ENCODE data around the gene DEF6. TPM values are rescaled to one million over a fixed set of nuclear protein-coding genes. Genes with fewer than 3 reads are reported as not detected.

The DEF6 gene
- total and polyA plus RNA-seq, 2 of the 8 experiments (the other 6 are each of a cell fraction or from before 2014, with no cell fraction given) = 3.3 to 4.1 TPM

DNA sequence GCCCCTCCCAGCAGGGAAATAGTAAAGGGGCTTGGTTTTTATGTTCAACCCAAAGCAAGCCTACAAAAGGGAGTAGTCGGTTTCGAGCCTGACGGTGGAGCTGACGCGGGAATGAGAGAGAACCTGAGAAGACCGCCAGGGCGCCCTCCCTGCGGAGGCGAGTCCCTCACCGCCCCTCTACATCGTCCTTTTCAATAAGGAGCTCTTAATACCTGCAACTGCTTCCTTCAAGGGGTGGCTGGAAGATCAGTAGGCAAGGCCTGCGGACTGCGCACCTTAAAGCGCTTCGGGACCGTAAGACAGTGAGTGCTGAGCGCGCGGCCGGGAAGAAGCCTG, 38.8 kb upstream of the DEF6 start:
- H3K79me1 ChIP-seq (ENCODE audit: low read depth, low read length) = no peaks in the 10 kb centered on the region
- TF ChIP-seq EGR1 (IDR thresholded peaks at IDR 0.05; ENCODE audit: borderline replicate concordance, low read depth, low read length) (no peak), RXRA (IDR thresholded peaks at IDR 0.05; ENCODE audit: insufficient read depth, low read depth, low read length) (no peak), CBX5 (IDR thresholded peaks at IDR 0.05; ENCODE audit: low read depth, low read length) (no peak), KDM4A (IDR thresholded peaks at IDR 0.05; ENCODE audit: low read depth, low read length, severe bottlenecking) (peak; percentile 70), SAP30 (IDR thresholded peaks at IDR 0.05; ENCODE audit: insufficient read depth, insufficient replicate concordance, low read length) (peak; percentile 50), POLR2AphosphoS5 (IDR thresholded peaks at IDR 0.05; ENCODE audit: low read depth, low read length) (no peak), NANOG (IDR thresholded peaks at IDR 0.05; ENCODE audit: insufficient read depth, low read depth, low read length, poor library complexity, severe bottlenecking) (no peak)
- TF ChIP-seq, protein P1, sequence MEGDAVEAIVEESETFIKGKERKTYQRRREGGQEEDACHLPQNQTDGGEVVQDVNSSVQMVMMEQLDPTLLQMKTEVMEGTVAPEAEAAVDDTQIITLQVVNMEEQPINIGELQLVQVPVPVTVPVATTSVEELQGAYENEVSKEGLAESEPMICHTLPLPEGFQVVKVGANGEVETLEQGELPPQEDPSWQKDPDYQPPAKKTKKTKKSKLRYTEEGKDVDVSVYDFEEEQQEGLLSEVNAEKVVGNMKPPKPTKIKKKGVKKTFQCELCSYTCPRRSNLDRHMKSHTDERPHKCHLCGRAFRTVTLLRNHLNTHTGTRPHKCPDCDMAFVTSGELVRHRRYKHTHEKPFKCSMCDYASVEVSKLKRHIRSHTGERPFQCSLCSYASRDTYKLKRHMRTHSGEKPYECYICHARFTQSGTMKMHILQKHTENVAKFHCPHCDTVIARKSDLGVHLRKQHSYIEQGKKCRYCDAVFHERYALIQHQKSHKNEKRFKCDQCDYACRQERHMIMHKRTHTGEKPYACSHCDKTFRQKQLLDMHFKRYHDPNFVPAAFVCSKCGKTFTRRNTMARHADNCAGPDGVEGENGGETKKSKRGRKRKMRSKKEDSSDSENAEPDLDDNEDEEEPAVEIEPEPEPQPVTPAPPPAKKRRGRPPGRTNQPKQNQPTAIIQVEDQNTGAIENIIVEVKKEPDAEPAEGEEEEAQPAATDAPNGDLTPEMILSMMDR (IDR thresholded peaks at IDR 0.05; ENCODE audit: control extremely low read depth in 1 of 3, insufficient read depth in 1 of 3, low read depth in 1 of 3, low read length in 3 of 3) = peak in 1 of 3 experiments; percentile 3; a peak in 1 of 4 replicates
- TF ChIP-seq, protein P2, sequence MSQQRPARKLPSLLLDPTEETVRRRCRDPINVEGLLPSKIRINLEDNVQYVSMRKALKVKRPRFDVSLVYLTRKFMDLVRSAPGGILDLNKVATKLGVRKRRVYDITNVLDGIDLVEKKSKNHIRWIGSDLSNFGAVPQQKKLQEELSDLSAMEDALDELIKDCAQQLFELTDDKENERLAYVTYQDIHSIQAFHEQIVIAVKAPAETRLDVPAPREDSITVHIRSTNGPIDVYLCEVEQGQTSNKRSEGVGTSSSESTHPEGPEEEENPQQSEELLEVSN (IDR thresholded peaks at IDR 0.05) = no peak

More for the DNA sequence above, 38.8 kb upstream of the DEF6 start:
- Histone ChIP-seq H2BK5ac (ENCODE audit: low read depth, low read length) (peak overlapping the region; percentile 78; the same call in 1 of the 2 replicates), H3K4me2 (ENCODE audit: insufficient read depth in 1 of 2, low read depth in 2 of 2, low read length in 2 of 2) (peak overlapping the region; percentile 48 to 75), H3K27me3 (replicated peaks in 1 of 4; ENCODE audit: control insufficient read depth in 3 of 4, extremely low read depth in 1 of 4, insufficient read depth in 3 of 4, low read length in 3 of 4) (no peaks in the 10 kb centered on the region), H3K27ac (ENCODE audit: low read depth, low read length) (peak overlapping the region; percentile 64; the same call in 1 of the 2 replicates), H3K56ac (replicated peaks; ENCODE audit: insufficient read length, low read depth, low read length) (peak overlapping the region; percentile 37), H2BK15ac (ENCODE audit: low read length) (no peak overlapping the region), H3K9me3 (ENCODE audit: insufficient read depth in 2 of 2, low read depth in 1 of 2, low read length in 1 of 2) (no peaks in the 10 kb centered on the region), H3K14ac (ENCODE audit: insufficient read length) (no peak overlapping the region), H2AK5ac (ENCODE audit: low read depth, low read length) (no peak overlapping the region), H2AFZ (ENCODE audit: low read length) (peak overlapping the region; percentile 21; the same call in 1 of the 2 replicates), H3K4ac (replicated peaks; ENCODE audit: insufficient read length, low read depth, low read length) (no peak overlapping the region), H4K8ac (ENCODE audit: extremely low read depth, insufficient read depth, low read length) (peak overlapping the region; percentile 90; the same call in 1 of the 2 replicates), H3K23me2 (ENCODE audit: low read depth, low read length) (peaks cover 8% of the 10 kb centered on the region), H3K23ac (ENCODE audit: insufficient read length) (no peak overlapping the region), H3K9ac (replicated peaks in 1 of 4; ENCODE audit: extremely low read depth in 1 of 4, low read depth in 3 of 4, low read length in 3 of 4) (peak overlapping the region; percentile 46 to 66 (median 56); a peak in 6 of 7 replicates), H4K5ac (ENCODE audit: insufficient read length, low read depth, low read length) (no peak overlapping the region), H3K36me3 (ENCODE audit: control insufficient read depth in 2 of 4, insufficient read depth in 4 of 4, low read length in 3 of 4) (no peaks in the 10 kb centered on the region), H2BK120ac (replicated peaks; ENCODE audit: low read depth, low read length) (no peak overlapping the region), H3K4me3 (ENCODE audit: extremely low read depth in 1 of 4, insufficient read depth in 2 of 4, low read depth in 3 of 4, low read length in 4 of 4) (peak overlapping the region; percentile 61 to 89 (median 80)), H4K20me1 (replicated peaks in 1 of 2; ENCODE audit: control insufficient read depth in 1 of 2, insufficient read depth in 2 of 2, low read length in 2 of 2) (no peaks in the 10 kb centered on the region), H2BK20ac (ENCODE audit: low read length) (no peak overlapping the region), H2BK12ac (ENCODE audit: low read depth, low read length) (0 out of 2 replicates have a peak overlapping the region, but pooled peaks have one; percentile 75), H3K4me1 (replicated peaks in 1 of 4; ENCODE audit: control insufficient read depth in 3 of 4, insufficient read depth in 4 of 4, low read length in 3 of 4) (peaks cover 0 to 10% (median 0%) of the 10 kb centered on the region in 4 experiments; a peak in 4 of 7 replicates), H3K18ac (ENCODE audit: extremely low read depth, low read length) (peak overlapping the region; percentile 75), H4K91ac (replicated peaks; ENCODE audit: insufficient read length, low read length) (no peak overlapping the region), H3K79me2 (ENCODE audit: control insufficient read depth in 1 of 2, insufficient read depth in 2 of 2, low read length in 2 of 2) (peaks cover 0 to 4% of the 10 kb centered on the region in 2 experiments; a peak in 1 of 4 replicates)
- no peak for FAIRE-seq
- DNase-seq (ENCODE audit: low read depth in 1 of 2, low spot score in 2 of 2) = no peak
- 2% methylated on average over 20 of the region's 20 CpGs; no CpG with 5 or more reads in 1 of the 2 experiments for WGBS, 2 experiments (ENCODE audit: extremely low coverage in 1 of 2, insufficient coverage in 1 of 2, insufficient read length in 1 of 2, insufficient replicate concordance in 2 of 2, low coverage in 1 of 2, low lambda C conversion rate in 2 of 2, missing lambda C conversion rate in 1 of 2)
- ChIA-PET POLR2A (ENCODE audit: partially characterized antibody) (interaction anchor here (0.6 to 2.4 kb wide), 24 partner anchors 9 to 727 kb away, joined by 3 to 15 read pairs (median 4); partner anchors contain the start of genes BLTP3A, RPL10A and TAF11), CTCF (ENCODE audit: partially characterized antibody) (interaction anchor here (0.9 to 1.8 kb wide), 11 partner anchors 8 to 267 kb away, joined by 3 to 18 read pairs (median 3); no protein-coding TSS in a partner anchor)
